ENCODE data around the gene BANP.
"Not testable (repeated sequence)": the region's sequence is repeated elsewhere in the genome, so short reads cannot be mapped to it uniquely, and the experiment has no call there.

Gene BANP

GRCh38 chr16:88050952-88051660, 99.9 kb downstream of the BANP start:
- DNase-seq (ENCODE audit: low spot score): no peak

GRCh38 chr16:88052661-88053060, 101.4 kb downstream of the BANP start:
- no peak for DNase-seq (ENCODE audit: low spot score)

- not testable (repeated sequence) for DNase-seq (ENCODE audit: low spot score)
These were observed 102.2 kb downstream of the BANP start for GRCh38 chr16:88053479-88053878.

GRCh38 chr16:88055356-88055755, 104.1 kb downstream of the BANP start:
- no peak for DNase-seq (ENCODE audit: low spot score)

- no peak for DNase-seq (ENCODE audit: low spot score)
These were observed 105.0 kb downstream of the BANP start for GRCh38 chr16:88056212-88056611.

GRCh38 chr16:88057656-88058055, 106.4 kb downstream of the BANP start:
- no peak for DNase-seq (ENCODE audit: low spot score)

GRCh38 chr16:88058136-88058535, 106.9 kb downstream of the BANP start:
- no peak for DNase-seq (ENCODE audit: low spot score)

- no peak for DNase-seq (ENCODE audit: low spot score)
These were observed 107.6 kb downstream of the BANP start for GRCh38 chr16:88058817-88059216.

- DNase-seq (ENCODE audit: low spot score): no peak
These were observed 108.6 kb downstream of the BANP start for GRCh38 chr16:88059701-88060386.

- no peak for DNase-seq (ENCODE audit: low spot score)
These were observed 109.4 kb downstream of the BANP start for GRCh38 chr16:88060524-88061219.

- DNase-seq (ENCODE audit: low spot score): no peak
These were observed 110.3 kb downstream of the BANP start for GRCh38 chr16:88061346-88062110.

- DNase-seq (ENCODE audit: low spot score): no peak
These were observed 111.3 kb downstream of the BANP start for GRCh38 chr16:88062341-88063210.

GRCh38 chr16:88063211-88063773, 112.1 kb downstream of the BANP start:
- no peak for DNase-seq (ENCODE audit: low spot score)

GRCh38 chr16:88064011-88064888, 113.0 kb downstream of the BANP start:
- DNase-seq (ENCODE audit: low spot score): no peak

- DNase-seq (ENCODE audit: low spot score): no peak
These were observed 113.9 kb downstream of the BANP start for GRCh38 chr16:88064889-88065746.

GRCh38 chr16:88065747-88066142, 114.5 kb downstream of the BANP start:
- no peak for DNase-seq (ENCODE audit: low spot score)

- no peak for DNase-seq (ENCODE audit: low spot score)
These were observed 115.0 kb downstream of the BANP start for GRCh38 chr16:88066234-88066633.

GRCh38 chr16:88066680-88067529, 115.7 kb downstream of the BANP start:
- no peak for DNase-seq (ENCODE audit: low spot score)
